ENCODE results near the gene CRACR2B. TPM values are rescaled to one million over a fixed set of nuclear protein-coding genes. Genes with fewer than 3 reads are reported as not detected.

CRACR2B gene
- total and polyA plus RNA-seq, 2 of the 13 experiments (the other 11 are each of a cell fraction or from before 2014, with no cell fraction given), result 14.9 to 21.0 TPM

DNA sequence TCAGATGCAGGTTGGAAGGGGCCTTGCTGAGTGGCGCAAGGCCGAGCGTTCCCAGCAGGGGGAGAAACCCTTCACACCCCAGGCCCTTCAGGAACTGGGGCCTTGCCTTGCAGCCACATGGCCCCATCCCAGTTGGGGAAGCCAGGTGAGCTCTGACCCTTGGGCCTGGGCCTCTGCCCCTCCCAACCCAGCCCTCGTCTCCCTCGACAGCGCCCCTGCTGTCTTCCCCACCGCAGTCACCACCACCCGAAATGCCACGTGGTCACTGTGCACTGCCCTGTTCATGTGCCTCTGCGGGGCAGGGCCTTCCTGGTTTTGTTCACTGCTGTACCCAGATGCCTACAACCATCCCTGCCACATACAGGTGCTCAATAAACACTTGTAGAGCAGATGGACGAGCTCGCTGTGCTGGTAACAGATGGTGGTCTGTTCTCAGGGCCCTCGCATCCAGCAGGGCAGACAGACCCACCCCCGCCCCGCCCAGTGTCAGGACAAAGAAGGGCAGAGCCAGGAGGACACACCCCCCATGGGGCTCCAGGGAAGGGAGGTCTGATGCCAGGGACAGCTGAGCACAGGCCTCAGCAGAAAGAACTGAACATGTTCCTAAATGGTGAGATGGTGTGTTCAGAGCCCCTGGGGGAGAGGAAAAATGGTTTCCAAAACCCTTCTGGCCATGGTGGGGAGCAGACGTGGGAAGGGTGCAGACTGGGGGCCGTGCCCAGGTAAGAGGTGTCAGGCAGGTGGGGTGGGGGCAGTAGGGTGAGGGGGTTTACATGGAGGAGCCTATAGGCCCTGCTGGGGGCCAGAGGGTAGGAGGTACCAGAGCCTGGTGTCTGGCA lies 10.9 kb downstream of the CRACR2B start (continued):
- TF ChIP-seq EP300 (IDR thresholded peaks at IDR 0.05; ENCODE audit: low read depth in 2 of 2, low read length in 2 of 2) (no peak), EP300 (CRISPR knock-in tag; IDR thresholded peaks at IDR 0.05; ENCODE audit: borderline replicate concordance) (peak; percentile 55; the same call in 1 of the 2 replicates), EED (CRISPR knock-in tag; IDR thresholded peaks at IDR 0.05) (no peak), ZNF264 (CRISPR knock-in tag; IDR thresholded peaks at IDR 0.05) (no peak), IRX3 (CRISPR knock-in tag; IDR thresholded peaks at IDR 0.05; ENCODE audit: borderline replicate concordance, low read depth) (no peak), NPAS2 (CRISPR knock-in tag; IDR thresholded peaks at IDR 0.05; ENCODE audit: borderline replicate concordance) (no peak), ZFY (CRISPR knock-in tag; IDR thresholded peaks at IDR 0.05) (peak; percentile 84), ZNF607 (CRISPR knock-in tag; IDR thresholded peaks at IDR 0.05; ENCODE audit: borderline replicate concordance) (peak; percentile 58; the same call in 1 of the 2 replicates), ZNF746 (CRISPR knock-in tag; IDR thresholded peaks at IDR 0.05) (peak; percentile 54; the same call in 1 of the 2 replicates)
- TF ChIP-seq, protein P1, sequence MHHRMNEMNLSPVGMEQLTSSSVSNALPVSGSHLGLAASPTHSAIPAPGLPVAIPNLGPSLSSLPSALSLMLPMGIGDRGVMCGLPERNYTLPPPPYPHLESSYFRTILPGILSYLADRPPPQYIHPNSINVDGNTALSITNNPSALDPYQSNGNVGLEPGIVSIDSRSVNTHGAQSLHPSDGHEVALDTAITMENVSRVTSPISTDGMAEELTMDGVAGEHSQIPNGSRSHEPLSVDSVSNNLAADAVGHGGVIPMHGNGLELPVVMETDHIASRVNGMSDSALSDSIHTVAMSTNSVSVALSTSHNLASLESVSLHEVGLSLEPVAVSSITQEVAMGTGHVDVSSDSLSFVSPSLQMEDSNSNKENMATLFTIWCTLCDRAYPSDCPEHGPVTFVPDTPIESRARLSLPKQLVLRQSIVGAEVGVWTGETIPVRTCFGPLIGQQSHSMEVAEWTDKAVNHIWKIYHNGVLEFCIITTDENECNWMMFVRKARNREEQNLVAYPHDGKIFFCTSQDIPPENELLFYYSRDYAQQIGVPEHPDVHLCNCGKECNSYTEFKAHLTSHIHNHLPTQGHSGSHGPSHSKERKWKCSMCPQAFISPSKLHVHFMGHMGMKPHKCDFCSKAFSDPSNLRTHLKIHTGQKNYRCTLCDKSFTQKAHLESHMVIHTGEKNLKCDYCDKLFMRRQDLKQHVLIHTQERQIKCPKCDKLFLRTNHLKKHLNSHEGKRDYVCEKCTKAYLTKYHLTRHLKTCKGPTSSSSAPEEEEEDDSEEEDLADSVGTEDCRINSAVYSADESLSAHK (CRISPR knock-in tag; IDR thresholded peaks at IDR 0.05; ENCODE audit: borderline replicate concordance), result no peak
- TF ChIP-seq, protein P2, sequence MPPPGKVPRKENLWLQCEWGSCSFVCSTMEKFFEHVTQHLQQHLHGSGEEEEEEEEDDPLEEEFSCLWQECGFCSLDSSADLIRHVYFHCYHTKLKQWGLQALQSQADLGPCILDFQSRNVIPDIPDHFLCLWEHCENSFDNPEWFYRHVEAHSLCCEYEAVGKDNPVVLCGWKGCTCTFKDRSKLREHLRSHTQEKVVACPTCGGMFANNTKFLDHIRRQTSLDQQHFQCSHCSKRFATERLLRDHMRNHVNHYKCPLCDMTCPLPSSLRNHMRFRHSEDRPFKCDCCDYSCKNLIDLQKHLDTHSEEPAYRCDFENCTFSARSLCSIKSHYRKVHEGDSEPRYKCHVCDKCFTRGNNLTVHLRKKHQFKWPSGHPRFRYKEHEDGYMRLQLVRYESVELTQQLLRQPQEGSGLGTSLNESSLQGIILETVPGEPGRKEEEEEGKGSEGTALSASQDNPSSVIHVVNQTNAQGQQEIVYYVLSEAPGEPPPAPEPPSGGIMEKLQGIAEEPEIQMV (CRISPR knock-in tag; IDR thresholded peaks at IDR 0.05; ENCODE audit: low read depth), result 0 out of 2 replicates have a peak, but pooled peaks have one; percentile 18
- TF ChIP-seq, protein P3, sequence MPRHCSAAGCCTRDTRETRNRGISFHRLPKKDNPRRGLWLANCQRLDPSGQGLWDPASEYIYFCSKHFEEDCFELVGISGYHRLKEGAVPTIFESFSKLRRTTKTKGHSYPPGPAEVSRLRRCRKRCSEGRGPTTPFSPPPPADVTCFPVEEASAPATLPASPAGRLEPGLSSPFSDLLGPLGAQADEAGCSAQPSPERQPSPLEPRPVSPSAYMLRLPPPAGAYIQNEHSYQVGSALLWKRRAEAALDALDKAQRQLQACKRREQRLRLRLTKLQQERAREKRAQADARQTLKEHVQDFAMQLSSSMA (CRISPR knock-in tag; IDR thresholded peaks at IDR 0.05), result no peak; the same call in 1 of the 2 replicates
- TF ChIP-seq, protein P4, sequence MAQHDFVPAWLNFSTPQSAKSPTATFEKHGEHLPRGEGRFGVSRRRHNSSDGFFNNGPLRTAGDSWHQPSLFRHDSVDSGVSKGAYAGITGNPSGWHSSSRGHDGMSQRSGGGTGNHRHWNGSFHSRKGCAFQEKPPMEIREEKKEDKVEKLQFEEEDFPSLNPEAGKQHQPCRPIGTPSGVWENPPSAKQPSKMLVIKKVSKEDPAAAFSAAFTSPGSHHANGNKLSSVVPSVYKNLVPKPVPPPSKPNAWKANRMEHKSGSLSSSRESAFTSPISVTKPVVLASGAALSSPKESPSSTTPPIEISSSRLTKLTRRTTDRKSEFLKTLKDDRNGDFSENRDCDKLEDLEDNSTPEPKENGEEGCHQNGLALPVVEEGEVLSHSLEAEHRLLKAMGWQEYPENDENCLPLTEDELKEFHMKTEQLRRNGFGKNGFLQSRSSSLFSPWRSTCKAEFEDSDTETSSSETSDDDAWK (CRISPR knock-in tag; IDR thresholded peaks at IDR 0.05), result no peak
- TF ChIP-seq, protein P5, sequence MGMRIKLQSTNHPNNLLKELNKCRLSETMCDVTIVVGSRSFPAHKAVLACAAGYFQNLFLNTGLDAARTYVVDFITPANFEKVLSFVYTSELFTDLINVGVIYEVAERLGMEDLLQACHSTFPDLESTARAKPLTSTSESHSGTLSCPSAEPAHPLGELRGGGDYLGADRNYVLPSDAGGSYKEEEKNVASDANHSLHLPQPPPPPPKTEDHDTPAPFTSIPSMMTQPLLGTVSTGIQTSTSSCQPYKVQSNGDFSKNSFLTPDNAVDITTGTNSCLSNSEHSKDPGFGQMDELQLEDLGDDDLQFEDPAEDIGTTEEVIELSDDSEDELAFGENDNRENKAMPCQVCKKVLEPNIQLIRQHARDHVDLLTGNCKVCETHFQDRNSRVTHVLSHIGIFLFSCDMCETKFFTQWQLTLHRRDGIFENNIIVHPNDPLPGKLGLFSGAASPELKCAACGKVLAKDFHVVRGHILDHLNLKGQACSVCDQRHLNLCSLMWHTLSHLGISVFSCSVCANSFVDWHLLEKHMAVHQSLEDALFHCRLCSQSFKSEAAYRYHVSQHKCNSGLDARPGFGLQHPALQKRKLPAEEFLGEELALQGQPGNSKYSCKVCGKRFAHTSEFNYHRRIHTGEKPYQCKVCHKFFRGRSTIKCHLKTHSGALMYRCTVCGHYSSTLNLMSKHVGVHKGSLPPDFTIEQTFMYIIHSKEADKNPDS (CRISPR knock-in tag; IDR thresholded peaks at IDR 0.05), result no peak
- TF ChIP-seq, protein P6, sequence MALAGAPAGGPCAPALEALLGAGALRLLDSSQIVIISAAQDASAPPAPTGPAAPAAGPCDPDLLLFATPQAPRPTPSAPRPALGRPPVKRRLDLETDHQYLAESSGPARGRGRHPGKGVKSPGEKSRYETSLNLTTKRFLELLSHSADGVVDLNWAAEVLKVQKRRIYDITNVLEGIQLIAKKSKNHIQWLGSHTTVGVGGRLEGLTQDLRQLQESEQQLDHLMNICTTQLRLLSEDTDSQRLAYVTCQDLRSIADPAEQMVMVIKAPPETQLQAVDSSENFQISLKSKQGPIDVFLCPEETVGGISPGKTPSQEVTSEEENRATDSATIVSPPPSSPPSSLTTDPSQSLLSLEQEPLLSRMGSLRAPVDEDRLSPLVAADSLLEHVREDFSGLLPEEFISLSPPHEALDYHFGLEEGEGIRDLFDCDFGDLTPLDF (CRISPR knock-in tag; IDR thresholded peaks at IDR 0.05), result no peak
- TF ChIP-seq, protein P7, sequence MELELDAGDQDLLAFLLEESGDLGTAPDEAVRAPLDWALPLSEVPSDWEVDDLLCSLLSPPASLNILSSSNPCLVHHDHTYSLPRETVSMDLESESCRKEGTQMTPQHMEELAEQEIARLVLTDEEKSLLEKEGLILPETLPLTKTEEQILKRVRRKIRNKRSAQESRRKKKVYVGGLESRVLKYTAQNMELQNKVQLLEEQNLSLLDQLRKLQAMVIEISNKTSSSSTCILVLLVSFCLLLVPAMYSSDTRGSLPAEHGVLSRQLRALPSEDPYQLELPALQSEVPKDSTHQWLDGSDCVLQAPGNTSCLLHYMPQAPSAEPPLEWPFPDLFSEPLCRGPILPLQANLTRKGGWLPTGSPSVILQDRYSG (CRISPR knock-in tag; IDR thresholded peaks at IDR 0.05), result no peak

All from HepG2 (cell line).